H9 (cell line): ENCODE measurements around the gene THSD4. TPM values are rescaled to one million over a fixed set of nuclear protein-coding genes. Genes with fewer than 3 reads are reported as not detected.

ENCODE experiments used
- DNase-seq: peaks from one replicate; pipeline ENCODE4 v3.0.0-alpha.2; 2017
- H2AFZ ChIP-seq: one replicate; pipeline ENCODE4 v1.6.1; 2013; ENCODE audit warnings: mild to moderate bottlenecking, low read length, control low read depth, moderate library complexity
- H2AK5ac ChIP-seq: 2 replicates; pipeline ENCODE4 v1.6.1; 2013; ENCODE audit warnings: low read length, control low read depth, mixed read lengths; ENCODE audit not compliant: insufficient read length
- H2BK120ac ChIP-seq: one replicate; pipeline ENCODE4 v1.6.1; 2013; ENCODE audit warnings: low read depth, mild to moderate bottlenecking, low read length, control low read depth, inconsistent platforms; ENCODE audit not compliant: poor library complexity, severe bottlenecking
- H2BK12ac ChIP-seq: 2 replicates; pipeline ENCODE4 v1.6.1; 2013; ENCODE audit warnings: low read length, control low read depth, mixed read lengths, low read depth; ENCODE audit not compliant: insufficient read length
- H2BK15ac ChIP-seq: 2 replicates; pipeline ENCODE4 v1.6.1; 2013; ENCODE audit warnings: low read depth, low read length, control low read depth
- H2BK20ac ChIP-seq: one replicate; pipeline ENCODE4 v1.6.1; 2013; ENCODE audit warnings: low read depth, mild to moderate bottlenecking, low read length, control low read depth, inconsistent platforms; ENCODE audit not compliant: poor library complexity, severe bottlenecking
- H2BK5ac ChIP-seq: 2 replicates; pipeline ENCODE4 v1.6.1; 2013; ENCODE audit warnings: low read length, control low read depth, mixed read lengths; ENCODE audit not compliant: insufficient read length
- H3K14ac ChIP-seq: 2 replicates; pipeline ENCODE4 v1.6.1; 2013; ENCODE audit warnings: low read length, control low read depth; ENCODE audit not compliant: insufficient read depth
- H3K18ac ChIP-seq: 2 replicates; pipeline ENCODE4 v1.6.1; 2013; ENCODE audit warnings: low read depth, mild to moderate bottlenecking, mixed read lengths, low read length, control low read depth; ENCODE audit not compliant: insufficient read length
- H3K23ac ChIP-seq: 2 replicates; pipeline ENCODE4 v1.6.1; 2013; ENCODE audit warnings: low read length, control low read depth, mixed read lengths, low read depth; ENCODE audit not compliant: insufficient read length
- H3K23me2 ChIP-seq: 2 replicates; pipeline ENCODE4 v1.6.1; 2013; ENCODE audit warnings: low read depth, mild to moderate bottlenecking, mixed read lengths, low read length, control low read depth; ENCODE audit not compliant: insufficient read length, poor library complexity, severe bottlenecking
- H3K27ac ChIP-seq: 2 replicates; pipeline ENCODE4 v1.5.1; 2013; ENCODE audit warnings: low read length, control low read depth, mixed read lengths, low read depth; ENCODE audit not compliant: insufficient read length
- H3K27me3 ChIP-seq: 2 replicates; pipeline ENCODE4 v1.6.1; 2013; ENCODE audit warnings: low read length, control low read depth, inconsistent platforms; ENCODE audit not compliant: insufficient read depth
- H3K4ac ChIP-seq: 2 replicates; pipeline ENCODE4 v1.6.1; 2013; ENCODE audit warnings: low read depth, mild to moderate bottlenecking, control low read depth, inconsistent platforms, low read length, moderate library complexity
- H3K4me1 ChIP-seq: 2 replicates; pipeline ENCODE4 v1.6.1; 2013; ENCODE audit warnings: low read length, control low read depth, inconsistent platforms; ENCODE audit not compliant: insufficient read depth
- H3K4me2 ChIP-seq: 2 replicates; pipeline ENCODE4 v1.6.1; 2013; ENCODE audit warnings: low read length, control low read depth, mixed read lengths; ENCODE audit not compliant: insufficient read length, insufficient read depth
- H3K56ac ChIP-seq: 2 replicates; pipeline ENCODE4 v1.6.1; 2013; ENCODE audit warnings: low read depth, mild to moderate bottlenecking, mixed read lengths, low read length, control low read depth; ENCODE audit not compliant: insufficient read length
- H3K79me1 ChIP-seq: 2 replicates; pipeline ENCODE4 v1.6.1; 2013; ENCODE audit warnings: low read depth, mild to moderate bottlenecking, moderate library complexity, low read length, control low read depth, inconsistent platforms; ENCODE audit not compliant: insufficient read depth, poor library complexity, severe bottlenecking
- H3K79me2 ChIP-seq: 2 replicates; pipeline ENCODE4 v1.6.1; 2013; ENCODE audit warnings: low read length, control low read depth, inconsistent platforms; ENCODE audit not compliant: insufficient read depth
- H3K9ac ChIP-seq: 2 replicates; pipeline ENCODE4 v1.6.1; 2013; ENCODE audit warnings: low read length, control low read depth, mixed read lengths; ENCODE audit not compliant: insufficient read length; ENCODE audit errors: extremely low read depth
- H3K9me3 ChIP-seq: one replicate; pipeline ENCODE4 v1.6.1; 2013; ENCODE audit warnings: low read depth, low read length, inconsistent platforms; ENCODE audit not compliant: control insufficient read depth
- H3T11ph ChIP-seq: one replicate; pipeline ENCODE4 v1.6.1; 2013; ENCODE audit warnings: mild to moderate bottlenecking, low read length, control low read depth, inconsistent platforms
- H4K20me1 ChIP-seq: one replicate; pipeline ENCODE4 v1.6.1; 2013; ENCODE audit not compliant: control insufficient read depth, insufficient read length, insufficient read depth
- H4K5ac ChIP-seq: 2 replicates; pipeline ENCODE4 v1.6.1; 2013; ENCODE audit warnings: low read depth, mild to moderate bottlenecking, mixed read lengths, low read length, control low read depth; ENCODE audit not compliant: insufficient read length
- H4K8ac ChIP-seq: replicated peaks from 2 replicates; pipeline ENCODE4 v1.6.1; 2013; ENCODE audit warnings: low read length, control low read depth, mixed read lengths, low read depth; ENCODE audit not compliant: insufficient read length
- H4K91ac ChIP-seq: 2 replicates; pipeline ENCODE4 v1.6.1; 2013; ENCODE audit warnings: low read depth, mild to moderate bottlenecking, moderate library complexity, mixed read lengths, low read length, control low read depth; ENCODE audit not compliant: insufficient read length
- H3K27ac Mint-ChIP-seq, 3 experiments: 2 replicates in 2 of 3; 3 replicates in 1 of 3; pipeline ENCODE4 v1.8.0; 2020 to 2021; ENCODE audit warnings: mixed read lengths in 3 of 3, mild to moderate bottlenecking in 1 of 3, moderate library complexity in 1 of 3
- H3K27me3 Mint-ChIP-seq: 2 replicates; pipeline ENCODE4 v1.8.0; 2021; ENCODE audit warnings: low read depth, mild to moderate bottlenecking, moderate library complexity, mixed read lengths
- H3K36me3 Mint-ChIP-seq, 3 experiments: 2 replicates in 2 of 3; 3 replicates in 1 of 3; pipeline ENCODE4 v1.8.0; 2020 to 2021; ENCODE audit warnings: low read depth in 3 of 3, mixed read lengths in 3 of 3; ENCODE audit not compliant: insufficient read depth in 1 of 3
- H3K4me1 Mint-ChIP-seq, 2 experiments: 2 replicates each; pipeline ENCODE4 v1.8.0; 2020; ENCODE audit warnings: mixed read lengths in 2 of 2
- H3K4me3 Mint-ChIP-seq, 2 experiments: 2 replicates in 1 of 2; 3 replicates in 1 of 2; pipeline ENCODE4 v1.8.0; 2020 to 2021; ENCODE audit warnings: mild to moderate bottlenecking in 2 of 2, mixed read lengths in 2 of 2, moderate library complexity in 1 of 2
- H3K9me3 Mint-ChIP-seq, 2 experiments: 2 replicates in 1 of 2; 3 replicates in 1 of 2; pipeline ENCODE4 v1.8.0; 2020; ENCODE audit warnings: mild to moderate bottlenecking in 2 of 2, mixed read lengths in 2 of 2, moderate library complexity in 1 of 2
- CTCF ChIP-seq: fragments of 200-600 bp; sonication (generic); conservative IDR thresholded peaks from 3 replicates; pipeline ENCODE4 v1.8.0; 2021; ENCODE audit warnings: antibody characterized with exemption, mild to moderate bottlenecking
- WGBS: extraction: QIAGEN DNeasy Blood & Tissue Kit; methylation state at CpG from one replicate; pipeline ENCODE4 v1.1.7; 2013; ENCODE audit warnings: missing lambda C conversion rate, low lambda C conversion rate, mixed read lengths; ENCODE audit not compliant: insufficient read length; ENCODE audit errors: extremely low coverage; 5-methylcytosine and 5-hydroxymethylcytosine counted together
- total RNA-seq: library from RNA; stranded (reverse); gene quantifications from 2 replicates; pipeline ENCODE4 v1.2.1, GENCODE V29; 2021

Gene THSD4
- total RNA-seq, 1 experiment from 2014 or later = 5.5 TPM

GRCh38 chr15:71495398-71495780 lies 380.1 kb downstream of the THSD4 start:
- Histone ChIP-seq H3K14ac (no peak overlapping the region), H3K56ac (no peak overlapping the region), H2BK15ac (no peak overlapping the region), H4K8ac (no peak overlapping the region), H3K4ac (no peak overlapping the region), H3K9ac (no peak overlapping the region), H3K9me3 (no peaks in the 10 kb centered on the region), H3K79me2 (no peaks in the 10 kb centered on the region), H2BK120ac (no peak overlapping the region), H2AFZ (no peak overlapping the region), H4K91ac (no peak overlapping the region), H4K20me1 (no peaks in the 10 kb centered on the region), H3K79me1 (no peaks in the 10 kb centered on the region), H2BK20ac (no peak overlapping the region), H2BK5ac (no peak overlapping the region), H4K5ac (no peak overlapping the region), H3K4me2 (no peak overlapping the region), H3K18ac (no peak overlapping the region), H2BK12ac (no peak overlapping the region), H3K4me1 (no peaks in the 10 kb centered on the region), H3K23me2 (no peaks in the 10 kb centered on the region), H3K27ac (no peak overlapping the region), H3T11ph (no peak overlapping the region), H2AK5ac (no peak overlapping the region), H3K27me3 (no peaks in the 10 kb centered on the region), H3K23ac (no peak overlapping the region)
- no peak overlapping the region for H3K4me3 Mint-ChIP-seq
- no peaks in the 10 kb centered on the region for H3K4me1 Mint-ChIP-seq
- WGBS = no CpG with 5 or more reads among the region's 3 CpGs
- DNase-seq = no peak
- no peak overlapping the region for H3K27ac Mint-ChIP-seq
- TF ChIP-seq CTCF = no peak
- peaks cover 10 to 11% of the 10 kb centered on the region in 2 experiments for H3K9me3 Mint-ChIP-seq
- H3K27me3 Mint-ChIP-seq = no peaks in the 10 kb centered on the region; the same call in 1 of the 2 replicates
- peaks cover 0 to 9% (median 2%) of the 10 kb centered on the region in 3 experiments; a peak in 1 of 7 replicates for H3K36me3 Mint-ChIP-seq
